HG02678 (cell line): ENCODE results near the gene PVR.

Source experiments
- ATAC-seq: cut with Tn5 transposase; IDR thresholded peaks from one replicate; pipeline ENCODE4 v1.9.1; 2021; ENCODE audit warnings: mild to moderate bottlenecking, moderate library complexity; ENCODE audit not compliant: unreplicated experiment

PVR gene

GRCh38 chr19:44642377-44642776 is 1.3 kb upstream of the PVR start:
- ATAC-seq, result no peak

- no peak for ATAC-seq
These were observed 799 bp downstream of the PVR start for GRCh38 chr19:44644402-44645016.

- no peak for ATAC-seq
These were observed 1.8 kb downstream of the PVR start for GRCh38 chr19:44645407-44646048.

- ATAC-seq, result no peak
These were observed 2.3 kb downstream of the PVR start for GRCh38 chr19:44646049-44646416.

GRCh38 chr19:44647144-44647543 is 3.4 kb downstream of the PVR start:
- no peak for ATAC-seq

- ATAC-seq, result no peak
These were observed 5.0 kb downstream of the PVR start for GRCh38 chr19:44648631-44649251.

GRCh38 chr19:44649578-44650145 is 6.0 kb downstream of the PVR start:
- no peak for ATAC-seq

- ATAC-seq, result no peak
These were observed 9.6 kb downstream of the PVR start for GRCh38 chr19:44653343-44653742.

GRCh38 chr19:44653977-44654774 is 10.5 kb downstream of the PVR start:
- ATAC-seq, result peak; percentile 86

- no peak for ATAC-seq
These were observed 13.7 kb downstream of the PVR start for GRCh38 chr19:44657211-44657921.

- no peak for ATAC-seq
These were observed 14.5 kb downstream of the PVR start for GRCh38 chr19:44658069-44658733.

GRCh38 chr19:44660081-44660480 is 16.4 kb downstream of the PVR start:
- ATAC-seq, result no peak

- ATAC-seq, result no peak
These were observed 17.5 kb downstream of the PVR start for GRCh38 chr19:44661205-44661604.

GRCh38 chr19:44661904-44662303 is 18.2 kb downstream of the PVR start:
- no peak for ATAC-seq

- ATAC-seq, result no peak
These were observed 19.1 kb downstream of the PVR start for GRCh38 chr19:44662691-44663385.

GRCh38 chr19:44663996-44664395 is 20.3 kb downstream of the PVR start:
- no peak for ATAC-seq

GRCh38 chr19:44664976-44665375 is 21.3 kb downstream of the PVR start:
- no peak for ATAC-seq

GRCh38 chr19:44666852-44667556 is 23.3 kb downstream of the PVR start:
- ATAC-seq, result no peak
